ENCODE results near the gene SEMA4B.
A peak's percentile ranks its signal among the peaks of the same experiment; 100 is the strongest.

Gene SEMA4B

GRCh38 chr15:90225504-90226234 is 24.5 kb downstream of the SEMA4B start:
- peak; percentile 10 for DNase-seq (ENCODE audit: low spot score)

DNA sequence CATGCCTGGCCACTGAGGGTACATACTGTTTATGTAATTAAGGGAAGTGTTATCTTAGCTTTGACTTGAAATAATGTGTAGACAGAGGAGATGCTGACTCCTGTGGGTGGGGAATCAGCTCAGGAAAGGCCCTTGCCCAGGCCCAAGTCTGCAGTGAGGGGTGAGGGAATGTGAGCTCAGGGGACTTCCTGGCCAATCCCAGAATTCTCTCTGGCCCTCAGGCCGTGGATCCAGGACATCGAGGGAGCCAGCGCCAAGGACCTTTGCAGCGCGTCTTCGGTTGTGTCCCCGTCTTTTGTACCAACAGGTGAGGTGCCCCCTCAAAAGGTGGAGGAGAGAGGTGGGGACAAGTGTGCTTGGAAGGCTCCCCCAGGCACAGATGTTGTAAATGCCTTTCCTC is 26.2 kb downstream of the SEMA4B start:
- DNase-seq (ENCODE audit: low spot score), result peak; percentile 6

- DNase-seq (ENCODE audit: low spot score), result peak; percentile 20
Measured at GRCh38 chr15:90227816-90228772, 27.0 kb downstream of the SEMA4B start.

- DNase-seq (ENCODE audit: low spot score), result peak; percentile 12
Measured at GRCh38 chr15:90228960-90229359, 27.8 kb downstream of the SEMA4B start.

DNA sequence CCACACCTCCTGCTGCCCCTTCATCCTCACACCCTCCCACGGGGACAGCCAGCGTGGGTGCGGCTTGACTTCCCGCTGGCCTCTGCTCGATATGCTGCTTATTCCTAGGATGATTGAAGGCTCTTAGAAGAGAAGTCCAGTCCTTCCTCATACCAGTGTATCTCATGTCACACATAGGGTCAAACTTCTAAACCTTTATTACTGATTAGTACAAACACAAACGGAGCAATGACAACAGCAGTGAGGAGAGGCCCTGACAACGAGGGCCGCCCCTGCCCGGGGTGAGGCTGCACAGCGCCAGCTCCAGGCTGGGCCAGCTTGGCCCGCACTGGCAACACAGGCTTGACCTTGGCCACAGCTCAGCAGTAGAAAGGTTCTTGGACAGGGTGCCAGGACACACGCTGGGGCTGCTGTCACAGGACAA is 29.0 kb downstream of the SEMA4B start:
- DNase-seq (ENCODE audit: low spot score), result peak; percentile 7

- DNase-seq (ENCODE audit: low spot score), result peak; percentile 9
Measured at GRCh38 chr15:90230610-90231009, 29.5 kb downstream of the SEMA4B start.

DNA sequence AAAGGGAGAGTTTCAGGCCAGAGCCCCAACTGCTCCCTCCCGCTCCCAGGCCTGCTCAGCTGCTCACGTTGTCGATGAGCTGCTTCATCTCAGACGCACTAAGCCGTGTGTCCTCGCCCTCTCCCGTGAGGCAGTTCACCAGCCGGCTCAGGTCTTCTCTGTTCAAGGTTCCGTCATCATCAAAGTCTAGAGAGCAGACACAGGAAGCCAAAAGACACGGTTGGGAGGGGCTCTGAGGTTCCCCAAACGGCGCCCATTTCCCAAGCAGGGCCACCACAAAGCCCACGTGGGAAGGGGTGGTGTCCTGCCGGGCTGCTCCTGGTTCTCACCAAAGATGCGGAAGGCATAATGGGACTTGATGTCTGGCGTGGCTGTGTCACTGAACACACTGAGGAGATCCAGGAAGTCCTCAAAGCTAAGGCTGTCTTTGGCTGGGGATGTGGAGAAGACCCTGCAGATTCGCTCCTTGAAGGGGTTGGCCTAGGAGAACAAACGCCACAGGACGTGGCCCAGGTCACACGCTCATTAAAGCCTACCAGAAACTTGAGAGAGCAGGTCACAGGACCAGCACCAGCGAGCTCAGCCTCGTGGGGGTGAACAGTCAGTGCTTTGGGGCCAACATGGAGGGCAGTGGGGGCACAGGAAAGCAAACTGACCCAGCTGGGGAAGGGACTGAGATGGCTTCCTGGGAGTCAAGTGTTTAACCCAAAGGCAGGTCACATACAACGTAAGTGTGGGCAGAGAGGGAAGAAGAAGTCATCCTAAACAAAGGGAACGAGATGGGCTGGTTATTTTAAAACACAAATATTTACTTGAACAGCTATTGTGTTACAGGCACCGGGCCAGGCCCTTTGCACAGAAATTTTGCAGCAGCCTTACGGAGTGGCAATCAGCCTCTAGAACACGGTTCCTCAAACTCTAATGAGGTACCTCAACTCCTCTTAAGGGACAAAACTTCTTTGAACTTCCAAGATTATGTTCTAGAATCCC is 30.2 kb downstream of the SEMA4B start:
- peak; percentile 13 for DNase-seq (ENCODE audit: low spot score)

GRCh38 chr15:90232196-90232595 is 31.1 kb downstream of the SEMA4B start:
- DNase-seq (ENCODE audit: low spot score), result peak; percentile 7

- peak; percentile 22 for DNase-seq (ENCODE audit: low spot score)
Measured at GRCh38 chr15:90232941-90233386, 31.8 kb downstream of the SEMA4B start.

- peak; percentile 99 for DNase-seq (ENCODE audit: low spot score)
Measured at GRCh38 chr15:90233387-90234095, 32.4 kb downstream of the SEMA4B start, which contains the start of gene CIB1. Gene CIB1 (minus strand): TSS chr15:90233941. CDS start chr15:90233885, 56 bp downstream.

- no peak for DNase-seq (ENCODE audit: low spot score)
Measured at GRCh38 chr15:90234096-90234988, 33.2 kb downstream of the SEMA4B start, which contains the start of gene GDPGP1. Gene GDPGP1 (plus strand): TSS chr15:90234209. CDS start chr15:90240909, 6,700 bp downstream.

- DNase-seq (ENCODE audit: low spot score), result no peak
Measured at GRCh38 chr15:90239371-90239770, 38.2 kb downstream of the SEMA4B start.

- no peak for DNase-seq (ENCODE audit: low spot score)
Measured at GRCh38 chr15:90240856-90241255, 39.7 kb downstream of the SEMA4B start.

GRCh38 chr15:90241343-90242192 is 40.4 kb downstream of the SEMA4B start:
- DNase-seq (ENCODE audit: low spot score), result no peak

GRCh38 chr15:90243943-90244639 is 43.0 kb downstream of the SEMA4B start:
- DNase-seq (ENCODE audit: low spot score), result no peak

DNA sequence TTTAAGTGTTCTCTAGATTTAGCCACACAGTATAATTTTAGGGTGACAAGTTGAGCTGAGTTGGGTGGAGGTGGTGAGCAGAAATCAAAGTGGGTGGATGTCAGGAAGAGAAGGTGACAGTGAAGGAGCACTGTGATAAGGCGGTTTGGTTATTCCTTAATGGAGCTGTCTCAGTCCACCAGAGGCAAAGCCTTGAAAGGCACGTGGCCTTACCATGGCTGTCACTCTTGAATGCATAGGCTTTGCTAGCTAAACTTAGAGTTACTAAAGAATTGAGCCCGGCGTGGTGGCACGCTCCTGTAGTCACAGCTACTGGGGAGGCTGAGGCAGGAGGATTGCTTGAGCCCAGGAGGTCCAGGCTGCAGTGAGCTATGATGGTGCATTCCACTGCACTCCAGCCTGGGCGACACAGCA is 47.7 kb downstream of the SEMA4B start:
- DNase-seq (ENCODE audit: low spot score), result no peak

- DNase-seq (ENCODE audit: low spot score), result peak; percentile 93
Measured at GRCh38 chr15:90249203-90249863, 48.2 kb downstream of the SEMA4B start, which contains the start of gene TTLL13. Gene TTLL13 (plus strand): TSS chr15:90249556. CDS start chr15:90250631, 1,075 bp downstream.
